Ovary (tissue), 1 donor: ENCODE results near the gene APOA4.

Experiments used
- EP300 ChIP-seq: sonication (generic); formaldehyde crosslinking; IDR thresholded peaks from one replicate; pipeline ENCODE4 v1.6.1; 2017; ENCODE audit warnings: antibody characterized with exemption
- POLR2A ChIP-seq: fragments of 450-650 bp; IDR thresholded peaks from one replicate; pipeline ENCODE4 v1.6.1; 2017; ENCODE audit warnings: antibody characterized with exemption, mild to moderate bottlenecking, moderate library complexity

DNA sequence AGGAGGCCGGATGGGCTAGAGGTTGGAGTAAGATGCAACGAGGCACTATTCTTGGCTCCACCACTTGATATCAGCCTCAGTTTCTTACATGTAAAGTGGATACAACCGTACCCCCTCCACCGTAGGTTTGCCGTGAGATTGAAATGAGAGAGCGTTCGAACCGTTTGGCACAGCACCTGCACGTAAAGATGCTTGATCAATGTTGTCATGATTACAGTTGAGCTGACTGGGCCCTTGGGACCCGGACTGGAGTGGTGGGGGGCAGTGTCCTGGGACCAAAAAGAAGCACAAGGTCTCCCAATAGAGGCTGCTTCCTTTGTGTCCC lies 10.3 kb upstream of the APOA4 start:
- TF ChIP-seq POLR2A (no peak), EP300 (no peak)
